Hindlimb muscle (tissue), 1 donor: ENCODE data around the gene LAMA1. TPM values are rescaled to one million over a fixed set of nuclear protein-coding genes. Genes with fewer than 3 reads are reported as not detected.
"Not testable (repeated sequence)": the region's sequence is repeated elsewhere in the genome, so short reads cannot be mapped to it uniquely, and the experiment has no call there.

Source experiments
- DNase-seq: peaks from one replicate; pipeline ENCODE4 v3.0.0-alpha.2; 2013
- polyA plus RNA-seq: library from polyadenylated mRNA; unstranded; fragments of 120-200 nt; gene quantifications from one replicate; pipeline ENCODE4 v1.2.1, GENCODE V29; 2013; ENCODE audit not compliant: insufficient read length

Gene LAMA1
- polyA plus RNA-seq, 1 donor, result 1.2 TPM

- DNase-seq, result no peak
These were observed 170.1 kb downstream of the LAMA1 start for GRCh38 chr18:6947338-6948030.

- no peak for DNase-seq
These were observed 174.5 kb downstream of the LAMA1 start for GRCh38 chr18:6943143-6943542.

- DNase-seq, result no peak
These were observed 174.9 kb downstream of the LAMA1 start for GRCh38 chr18:6942742-6943141.

- DNase-seq, result no peak
These were observed 175.6 kb downstream of the LAMA1 start for GRCh38 chr18:6941996-6942395.

GRCh38 chr18:6940451-6940850 is 177.1 kb downstream of the LAMA1 start:
- no peak for DNase-seq

GRCh38 chr18:6939972-6940371 is 177.6 kb downstream of the LAMA1 start:
- peak; percentile 12 for DNase-seq

DNA sequence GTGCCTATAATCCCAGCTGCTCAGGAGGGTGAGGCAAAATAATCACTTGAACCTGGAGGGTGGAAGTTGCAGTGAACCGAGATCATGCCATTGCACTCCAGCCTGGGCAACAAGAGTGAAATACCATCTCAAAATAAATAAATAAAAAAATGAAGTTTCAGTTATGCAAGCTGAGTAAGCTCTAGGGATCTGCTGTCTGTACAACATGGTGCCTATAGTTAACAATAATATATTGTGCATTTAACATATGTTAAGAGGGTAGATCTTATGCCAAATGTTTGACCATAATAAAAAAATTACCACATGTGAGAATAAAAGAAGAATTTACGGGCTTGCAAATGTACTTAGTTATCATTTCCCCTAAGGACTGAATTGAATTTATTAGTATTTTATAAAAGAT is 179.2 kb downstream of the LAMA1 start:
- not testable (repeated sequence) for DNase-seq

DNA sequence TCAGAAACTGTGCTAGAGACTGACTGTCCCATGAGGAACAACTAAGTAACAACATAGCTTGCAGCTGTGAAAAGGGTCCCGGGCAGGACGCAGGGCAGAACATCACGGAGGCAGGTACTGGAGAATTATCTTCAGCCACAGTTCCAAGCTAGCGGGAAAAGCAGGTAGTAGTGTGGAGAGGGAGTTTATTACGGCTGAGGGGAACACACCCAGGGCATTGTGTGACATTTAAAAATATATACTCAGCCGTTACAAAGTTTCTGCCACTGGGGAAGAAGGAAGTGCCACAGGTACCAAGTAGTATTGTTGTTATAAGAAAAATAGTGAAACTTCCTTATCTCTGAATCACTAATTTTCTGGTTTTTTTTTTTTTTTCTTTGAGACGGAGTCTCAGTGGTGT is 179.6 kb downstream of the LAMA1 start:
- DNase-seq, result no peak

- no peak for DNase-seq
These were observed 182.7 kb downstream of the LAMA1 start for GRCh38 chr18:6934859-6935258.

GRCh38 chr18:6929370-6930102 is 188.1 kb downstream of the LAMA1 start:
- DNase-seq, result no peak

DNA sequence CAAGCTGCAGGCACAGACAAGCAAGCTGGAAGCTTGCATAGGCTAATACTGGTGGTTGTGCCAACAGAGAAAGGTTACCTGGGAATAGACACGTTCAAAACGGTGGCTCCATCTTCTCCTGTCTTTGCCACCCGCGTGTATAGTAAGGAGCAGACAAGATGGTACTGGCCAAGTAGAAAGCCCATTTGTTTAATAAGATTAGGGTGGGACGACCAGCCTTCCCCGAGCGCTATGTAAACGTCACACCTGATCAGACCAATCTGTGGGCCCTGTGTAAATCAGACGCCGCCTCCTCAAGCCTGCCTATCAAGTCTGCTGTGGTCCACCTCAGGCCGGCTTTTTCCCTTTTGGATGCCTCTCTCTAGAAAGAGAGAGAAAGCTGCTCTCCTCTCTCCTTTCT is 189.2 kb downstream of the LAMA1 start:
- no peak for DNase-seq

GRCh38 chr18:6927153-6927552 is 190.4 kb downstream of the LAMA1 start:
- no peak for DNase-seq

DNA sequence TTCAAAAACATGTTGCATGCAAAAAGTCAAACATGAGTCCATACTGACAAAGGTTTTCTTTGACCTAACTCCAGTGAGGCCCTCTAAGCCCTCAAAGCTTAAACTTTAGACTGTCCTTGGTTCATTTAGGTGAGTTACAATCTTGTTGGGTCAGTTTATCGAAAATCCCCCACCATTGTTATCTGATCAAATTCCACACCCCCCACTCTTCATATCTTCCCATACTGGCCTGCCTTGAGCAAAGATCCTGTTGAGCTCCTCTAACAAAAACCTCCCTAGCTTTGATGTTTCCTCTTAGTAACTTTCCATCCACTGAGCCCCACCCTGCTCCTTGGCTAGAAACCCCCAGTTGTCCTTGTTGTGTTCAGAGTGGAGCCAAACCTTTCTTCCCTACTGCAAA is 194.4 kb downstream of the LAMA1 start:
- DNase-seq, result no peak

DNA sequence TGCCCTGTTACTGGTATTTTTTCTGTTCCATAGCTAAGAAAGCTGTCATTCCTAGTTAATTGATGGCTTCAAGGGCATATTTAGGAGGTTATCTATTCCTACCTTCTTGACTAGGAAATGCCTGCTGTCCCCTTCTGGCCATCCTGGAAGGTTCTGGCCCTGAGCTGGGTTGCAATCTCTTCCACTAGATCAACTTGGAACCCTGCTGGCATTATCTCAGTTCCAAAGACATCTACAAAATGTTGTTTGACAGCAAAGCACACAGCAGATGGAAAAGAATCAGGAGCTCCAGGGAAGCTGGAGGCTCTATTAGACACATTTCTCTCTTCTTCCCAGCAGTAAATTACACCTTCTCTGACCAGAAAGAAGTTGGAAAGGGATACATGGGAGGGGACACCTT is 196.0 kb downstream of the LAMA1 start:
- no peak for DNase-seq

- peak; percentile 49 for DNase-seq
These were observed 197.3 kb downstream of the LAMA1 start for GRCh38 chr18:6920099-6920955.

DNA sequence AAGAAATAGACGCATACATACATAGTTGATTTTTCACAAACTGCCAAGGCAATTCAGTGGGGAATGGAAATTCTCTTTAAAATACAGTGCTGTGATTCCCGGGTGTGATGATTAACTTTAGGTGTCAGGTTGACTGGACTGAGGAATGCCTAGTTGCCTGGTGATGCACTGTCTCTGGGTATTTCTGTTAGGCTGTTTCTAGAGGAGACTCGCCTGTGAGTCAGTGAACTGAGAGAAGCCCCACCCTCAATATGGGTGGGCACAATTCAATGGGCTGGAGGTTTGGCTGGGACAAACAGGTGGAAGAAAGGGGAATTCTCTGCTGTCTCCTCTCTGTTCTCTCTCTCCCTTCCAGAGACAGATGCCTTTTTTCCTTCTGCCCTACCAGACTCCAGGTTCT is 200.5 kb downstream of the LAMA1 start:
- no peak for DNase-seq

DNA sequence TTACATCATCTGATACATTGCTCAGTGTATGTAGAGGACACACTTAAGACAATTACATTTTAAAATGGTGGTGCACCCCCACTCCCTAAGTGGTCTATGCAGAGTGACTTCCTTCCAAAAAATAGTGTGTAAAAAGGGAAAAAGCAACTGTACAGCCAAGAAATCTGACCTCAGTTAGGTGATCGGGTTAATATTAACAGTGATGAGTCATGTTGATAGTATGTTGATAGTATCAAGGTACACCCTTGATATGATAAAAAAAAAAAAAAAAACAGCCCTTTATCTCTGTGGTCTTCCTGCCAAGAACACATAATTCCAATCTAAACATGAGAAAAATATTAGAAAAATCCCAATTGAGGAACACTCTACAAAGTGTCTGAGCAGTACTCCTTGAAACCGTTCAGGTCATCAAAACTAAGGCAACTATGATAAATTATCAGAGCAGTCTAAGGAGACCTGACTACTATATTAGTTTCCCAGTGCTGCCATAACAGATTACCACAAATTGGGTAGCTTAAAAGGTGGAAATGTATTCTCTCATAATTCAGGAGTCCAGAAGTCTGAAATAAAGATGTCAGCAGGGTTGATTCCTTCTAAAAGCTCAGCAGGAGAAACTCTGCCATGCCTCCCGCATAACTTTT is 216.2 kb downstream of the LAMA1 start:
- no peak for DNase-seq

- DNase-seq, result no peak
These were observed 225.8 kb downstream of the LAMA1 start for GRCh38 chr18:6891788-6892187.
